Fibroblast of peridontal ligament (primary cell): ENCODE data around the gene MAD1L1.

Source experiments
- DNase-seq: peaks from one replicate; pipeline ENCODE4 v3.0.0-alpha.2; 2010; ENCODE audit errors: extremely low read depth

Gene MAD1L1

DNA sequence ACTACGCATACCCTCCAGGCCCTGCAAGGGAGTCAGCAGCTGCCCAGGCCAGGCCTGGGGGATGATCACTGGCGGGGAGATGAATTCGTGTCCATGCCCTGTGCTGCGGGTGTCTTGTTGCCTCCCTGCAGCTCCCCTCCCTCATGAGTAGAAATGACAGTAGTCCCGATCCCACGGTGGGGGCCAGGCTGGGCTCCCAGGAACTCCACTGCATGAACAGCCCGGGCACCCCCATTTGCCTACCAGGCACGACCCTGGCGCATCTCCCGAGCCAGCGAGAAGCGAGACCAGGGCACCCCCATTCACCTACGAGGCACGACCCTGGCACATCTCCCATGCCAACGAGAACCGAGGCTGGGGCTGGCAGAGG is 316.2 kb downstream of the MAD1L1 start:
- DNase-seq: no peak

DNA sequence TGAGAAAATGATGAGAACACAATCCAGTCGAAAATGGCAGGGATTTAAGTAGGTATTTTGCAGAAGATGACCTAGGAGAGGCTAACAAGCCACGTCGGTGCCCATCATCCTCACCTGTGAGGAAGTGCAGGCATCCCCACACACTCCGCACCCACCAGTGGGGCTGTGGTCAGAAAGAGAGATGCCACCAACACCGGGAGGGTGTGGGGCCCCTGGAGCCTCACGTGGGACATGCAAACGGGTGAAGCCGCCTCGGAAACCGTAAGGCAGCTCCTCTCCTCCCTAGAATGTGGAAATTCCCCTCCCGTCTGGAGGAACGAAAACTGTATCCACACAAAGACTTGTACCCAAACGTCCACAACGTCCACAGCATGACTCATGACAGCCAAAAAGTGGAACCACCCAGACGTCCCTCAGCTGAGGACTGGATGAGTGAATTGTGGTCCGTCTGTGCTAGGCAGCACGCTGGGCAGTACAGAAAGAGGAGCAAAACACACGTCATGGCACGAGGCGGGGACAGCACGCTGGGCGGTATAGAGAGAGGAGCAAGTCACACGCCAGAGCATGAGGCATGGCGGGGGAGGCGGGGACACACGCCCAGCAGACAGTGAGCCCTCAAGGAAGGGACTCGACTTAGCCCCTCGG is 316.7 kb downstream of the MAD1L1 start:
- no peak for DNase-seq

DNA sequence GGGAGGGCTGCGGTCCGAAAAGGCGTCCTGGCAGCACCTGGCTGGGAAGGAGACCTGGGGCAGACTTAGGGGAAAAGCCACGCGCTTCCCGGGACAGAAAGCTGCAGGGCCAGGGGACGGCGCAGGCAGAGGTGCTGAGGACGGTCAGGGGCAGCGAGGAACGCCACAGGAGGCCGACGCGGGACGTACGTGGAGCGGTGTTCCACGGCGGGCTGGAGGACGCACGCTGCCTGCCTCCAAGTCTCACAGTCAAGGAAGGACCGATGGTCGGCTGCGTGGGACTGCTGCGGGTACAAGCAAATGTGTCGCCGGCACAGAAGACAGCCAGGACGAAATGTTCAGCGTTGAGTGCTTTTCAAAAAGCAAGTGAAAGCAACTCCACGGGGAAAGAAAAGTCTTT is 317.4 kb downstream of the MAD1L1 start:
- no peak for DNase-seq

DNA sequence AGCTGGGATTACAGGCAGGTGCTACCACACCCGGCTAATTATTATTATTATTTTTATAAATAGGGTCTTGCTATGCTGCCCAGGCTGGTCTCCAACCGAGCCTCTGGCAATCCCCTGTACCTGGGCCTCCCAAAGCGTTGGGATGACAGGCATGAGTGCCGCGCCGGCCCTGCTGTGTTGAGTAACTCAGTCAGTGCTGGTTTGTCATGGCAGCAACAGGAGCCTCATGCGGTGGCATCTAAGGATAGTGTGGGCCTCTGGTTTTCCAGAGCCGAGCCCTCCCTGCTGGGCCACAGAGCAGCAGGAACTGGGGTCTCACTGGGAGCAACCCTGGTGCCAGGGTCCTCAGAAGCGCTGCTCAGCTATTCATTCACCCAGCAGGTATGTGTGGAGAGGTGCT is 318.0 kb downstream of the MAD1L1 start:
- DNase-seq: no peak

DNA sequence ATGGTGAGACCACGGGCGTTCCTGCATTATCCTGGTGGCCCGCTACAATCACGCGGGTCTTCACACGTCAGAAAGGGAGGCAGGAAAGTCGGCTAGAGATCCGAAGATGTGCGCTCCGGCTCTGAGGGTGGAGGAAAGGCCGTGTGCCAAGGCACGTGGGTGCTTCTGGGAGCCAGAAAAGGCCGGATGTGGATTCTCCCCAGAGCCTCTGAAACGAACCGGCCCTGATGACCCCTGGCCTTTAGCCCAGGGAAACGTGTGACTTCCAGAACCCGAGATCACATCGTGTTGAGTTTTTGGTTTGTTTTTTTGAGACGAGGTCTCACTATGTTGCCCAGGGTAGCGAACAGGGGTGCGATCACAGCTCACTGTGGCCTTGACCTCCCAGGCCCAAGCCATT is 318.4 kb downstream of the MAD1L1 start:
- no peak for DNase-seq

DNA sequence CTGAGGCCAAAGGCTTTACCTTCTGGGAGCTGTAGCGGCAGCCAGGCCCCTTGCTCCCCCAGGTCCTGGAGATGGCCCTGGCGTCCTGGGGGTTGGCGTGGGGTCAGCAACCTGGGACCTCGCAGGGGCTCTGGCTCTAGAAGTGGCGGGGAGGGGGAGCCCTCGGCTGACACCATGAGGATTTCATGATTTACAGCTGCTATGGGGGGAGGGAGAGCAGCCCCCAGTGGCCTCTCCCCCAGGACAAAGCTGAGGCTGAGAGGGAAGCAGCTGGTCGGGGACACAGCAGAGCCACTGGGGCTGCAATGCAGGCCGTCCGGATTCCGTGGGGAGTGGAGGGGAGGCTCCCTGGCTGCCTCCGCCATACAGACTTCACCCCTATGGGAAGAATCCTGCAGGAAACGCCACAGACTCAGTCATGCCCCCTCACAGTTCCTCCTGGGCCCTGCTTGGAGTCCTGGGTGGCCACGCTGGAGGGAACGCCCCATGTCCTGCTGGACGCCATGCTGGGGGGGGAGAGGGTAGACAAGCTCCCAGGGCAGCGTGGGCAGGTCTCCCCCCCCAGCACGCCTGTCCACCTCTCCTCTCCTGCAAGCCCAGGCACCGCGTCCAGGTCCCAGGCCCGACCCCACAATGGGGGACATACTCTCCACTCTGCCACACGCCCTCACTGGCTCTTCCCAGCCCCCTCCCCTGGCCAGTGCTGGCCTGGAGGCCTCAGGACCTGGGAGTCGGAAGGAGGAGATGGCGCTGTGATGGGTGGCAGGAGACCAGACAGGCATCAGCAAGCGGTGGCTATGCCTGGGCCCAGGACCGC is 319.1 kb downstream of the MAD1L1 start:
- no peak for DNase-seq

DNA sequence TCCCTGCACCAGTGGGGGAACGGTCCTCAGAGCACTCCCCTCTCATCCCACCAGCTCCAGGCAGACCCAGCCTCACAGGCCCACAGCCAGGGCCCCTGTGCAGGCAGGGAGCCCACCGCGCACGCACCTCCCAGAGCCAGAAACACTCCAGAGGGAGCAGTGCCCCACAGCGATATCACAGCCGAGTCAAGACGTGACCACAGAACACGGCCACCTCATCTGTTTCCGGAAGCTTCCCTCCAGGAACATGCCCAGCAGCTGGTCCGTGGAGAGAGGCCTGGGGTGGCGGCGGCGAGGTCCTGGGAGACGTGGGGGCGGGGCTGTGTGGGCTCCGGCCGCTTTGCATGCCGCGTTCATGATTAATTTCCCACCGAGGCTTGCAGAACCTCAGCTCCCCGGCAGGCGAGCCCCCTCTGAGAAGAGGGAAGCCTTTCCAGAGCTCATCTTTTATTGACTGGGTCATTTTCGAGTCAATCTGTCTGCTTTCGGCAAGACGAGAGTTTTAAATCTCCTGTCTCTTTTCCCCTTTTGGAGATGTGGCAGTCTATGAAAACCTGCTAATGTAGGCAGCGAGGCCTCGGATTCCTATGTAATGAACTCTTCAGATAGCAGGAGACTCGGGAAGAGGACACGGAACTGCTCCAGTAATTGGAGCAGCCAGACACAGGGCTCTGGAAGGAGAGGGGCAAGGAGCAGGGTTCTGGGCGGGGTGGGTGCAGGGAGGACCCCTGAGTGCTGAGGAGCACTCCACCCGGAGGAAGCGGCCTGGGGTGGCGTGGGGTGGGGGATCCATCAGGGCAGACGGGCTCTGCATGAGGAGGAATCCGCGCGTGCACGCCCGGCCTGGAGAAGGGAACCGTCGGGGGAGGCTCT is 319.9 kb downstream of the MAD1L1 start:
- peak; percentile 73 for DNase-seq

DNA sequence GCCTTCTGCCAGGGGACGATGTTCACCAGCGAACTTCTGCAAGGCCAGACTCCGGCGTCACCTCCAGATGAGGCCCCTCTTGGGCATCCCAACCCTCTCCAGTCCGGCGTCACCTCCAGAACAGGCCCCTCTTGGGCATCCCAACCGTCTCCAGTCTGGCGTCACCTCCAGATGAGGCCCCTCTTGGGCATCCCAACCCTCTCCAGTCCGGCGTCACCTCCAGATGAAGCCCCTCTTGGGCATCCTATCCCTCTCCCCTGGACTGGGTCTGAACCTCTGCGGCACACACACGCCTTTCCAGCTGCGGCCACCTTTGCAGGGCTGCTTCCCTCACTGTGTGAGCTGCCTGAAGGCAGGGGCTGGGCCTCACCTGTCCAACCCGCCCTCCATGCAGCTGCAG is 321.2 kb downstream of the MAD1L1 start:
- DNase-seq: no peak

DNA sequence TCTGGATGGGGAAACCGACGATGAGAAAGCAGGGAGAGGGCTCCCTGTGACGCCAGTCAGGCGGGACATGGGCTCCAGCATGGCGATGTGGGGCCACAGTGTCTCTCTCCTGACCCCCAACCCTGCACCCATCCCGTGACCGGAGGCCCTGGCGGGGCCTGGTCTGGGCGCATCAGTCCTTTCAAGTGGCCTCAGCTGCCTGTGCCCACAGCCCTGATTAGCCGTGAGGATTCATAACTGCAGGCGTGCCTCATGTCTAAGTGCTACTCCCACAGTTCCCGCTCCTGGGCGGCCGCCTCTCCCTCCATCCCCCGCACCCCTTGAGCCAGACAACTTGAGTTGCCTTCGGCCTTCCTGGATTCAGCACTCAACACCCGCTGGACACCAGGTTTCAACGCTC is 321.9 kb downstream of the MAD1L1 start:
- no peak for DNase-seq

DNA sequence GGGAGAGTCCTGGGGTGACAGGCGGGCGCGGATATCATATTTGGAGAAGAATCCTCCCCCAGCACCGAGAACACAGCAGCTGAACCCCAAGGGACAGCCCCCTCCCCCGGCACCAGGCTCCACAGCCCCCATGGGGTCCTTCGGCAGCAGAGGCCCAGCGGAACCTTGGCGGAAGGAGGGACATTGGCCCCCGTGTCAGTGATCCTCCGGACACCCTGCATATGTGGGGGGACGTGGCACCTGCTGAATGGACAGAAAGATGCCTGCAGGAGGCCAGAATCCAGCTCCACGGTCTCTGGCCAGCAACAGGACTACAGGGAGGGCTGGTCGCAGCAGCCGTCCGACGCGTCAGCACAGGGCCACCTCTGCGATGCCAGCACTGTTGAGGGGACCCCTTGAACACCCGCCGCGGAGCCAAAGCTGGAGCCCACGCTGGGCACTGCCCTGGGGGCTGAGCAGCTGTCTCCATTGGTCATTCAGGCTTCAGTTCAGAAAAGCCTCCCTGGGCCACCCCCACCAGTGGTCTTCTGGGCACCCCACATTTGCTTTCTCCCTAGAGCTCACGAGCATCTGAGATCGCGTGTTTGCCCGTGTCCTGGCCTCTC is 322.6 kb downstream of the MAD1L1 start:
- DNase-seq: no peak

DNA sequence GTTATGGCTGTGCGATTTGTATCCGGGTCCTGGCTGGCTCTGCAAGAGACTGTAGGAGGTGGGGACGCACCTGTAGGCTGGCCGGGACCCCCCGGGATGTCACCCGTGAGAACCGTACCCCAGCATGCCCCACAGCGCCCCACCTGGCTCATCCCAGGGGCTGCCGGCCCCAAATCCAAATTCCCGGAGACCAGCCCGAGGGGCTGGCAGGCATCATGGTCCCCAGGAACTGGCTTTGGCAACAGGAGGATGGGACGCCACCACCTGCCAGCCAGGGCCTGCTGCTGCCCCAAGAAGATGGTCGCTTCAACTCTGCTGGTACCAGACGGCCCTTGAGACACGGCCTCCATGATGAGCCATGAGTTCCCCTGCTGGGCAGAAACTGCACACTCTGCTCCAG is 323.3 kb downstream of the MAD1L1 start:
- no peak for DNase-seq

DNA sequence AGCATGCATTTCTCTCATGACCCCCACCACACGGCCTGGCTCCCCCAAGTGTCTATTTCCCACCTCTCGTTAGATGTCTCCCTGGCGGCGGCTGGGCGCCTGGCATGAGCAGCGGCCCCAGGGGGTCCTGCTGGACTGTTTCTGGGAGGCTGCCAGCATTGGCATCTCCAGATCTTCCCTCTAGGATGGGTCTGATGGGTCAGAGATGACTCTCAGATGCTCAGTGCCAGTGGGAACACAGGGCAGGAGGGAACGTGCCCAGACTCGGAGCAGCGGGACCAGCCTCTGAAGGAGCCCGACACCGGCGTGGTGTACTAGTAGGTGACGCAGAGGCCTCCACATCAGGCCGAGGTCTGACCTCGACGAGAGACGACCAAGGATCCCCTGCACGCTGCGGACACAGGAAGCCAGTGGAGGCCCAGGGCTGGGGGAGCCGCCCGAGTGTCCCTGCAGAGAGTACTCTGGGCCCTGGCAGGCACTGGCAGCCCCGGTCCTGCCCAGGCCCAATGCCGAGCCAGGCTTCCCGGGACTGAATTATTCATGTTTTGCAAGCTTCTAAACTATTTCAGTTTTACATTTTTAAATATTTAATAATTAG is 323.8 kb downstream of the MAD1L1 start:
- no peak for DNase-seq

DNA sequence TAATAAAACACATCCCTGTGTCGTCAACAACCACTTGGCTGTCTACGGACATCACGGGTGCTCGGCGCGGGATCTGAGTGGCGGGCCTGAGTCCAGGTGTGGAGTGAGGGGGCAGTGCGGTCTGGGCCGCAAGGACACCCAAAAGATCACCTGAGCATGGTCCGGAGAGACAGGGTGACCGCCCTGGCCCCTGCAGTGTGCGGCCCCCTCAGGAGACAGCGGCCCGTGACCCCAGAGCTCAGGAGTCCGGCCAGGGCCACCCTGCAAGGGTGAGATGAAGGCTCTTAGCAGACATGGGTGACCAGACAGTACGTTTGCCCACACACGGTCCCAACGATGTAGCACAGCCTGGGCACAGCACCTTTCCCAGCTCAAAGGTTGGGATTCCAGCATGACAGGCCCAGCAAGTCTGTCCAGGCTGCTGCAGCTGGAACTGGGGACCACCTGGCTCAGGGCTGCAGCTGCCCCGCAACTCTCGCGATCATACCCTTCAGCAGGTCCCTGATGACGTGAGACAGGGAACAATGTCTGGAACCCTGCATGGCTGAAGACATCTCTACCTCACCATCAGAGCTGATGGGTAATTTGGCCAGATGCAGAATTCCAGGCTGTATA is 324.9 kb downstream of the MAD1L1 start:
- DNase-seq: no peak

DNA sequence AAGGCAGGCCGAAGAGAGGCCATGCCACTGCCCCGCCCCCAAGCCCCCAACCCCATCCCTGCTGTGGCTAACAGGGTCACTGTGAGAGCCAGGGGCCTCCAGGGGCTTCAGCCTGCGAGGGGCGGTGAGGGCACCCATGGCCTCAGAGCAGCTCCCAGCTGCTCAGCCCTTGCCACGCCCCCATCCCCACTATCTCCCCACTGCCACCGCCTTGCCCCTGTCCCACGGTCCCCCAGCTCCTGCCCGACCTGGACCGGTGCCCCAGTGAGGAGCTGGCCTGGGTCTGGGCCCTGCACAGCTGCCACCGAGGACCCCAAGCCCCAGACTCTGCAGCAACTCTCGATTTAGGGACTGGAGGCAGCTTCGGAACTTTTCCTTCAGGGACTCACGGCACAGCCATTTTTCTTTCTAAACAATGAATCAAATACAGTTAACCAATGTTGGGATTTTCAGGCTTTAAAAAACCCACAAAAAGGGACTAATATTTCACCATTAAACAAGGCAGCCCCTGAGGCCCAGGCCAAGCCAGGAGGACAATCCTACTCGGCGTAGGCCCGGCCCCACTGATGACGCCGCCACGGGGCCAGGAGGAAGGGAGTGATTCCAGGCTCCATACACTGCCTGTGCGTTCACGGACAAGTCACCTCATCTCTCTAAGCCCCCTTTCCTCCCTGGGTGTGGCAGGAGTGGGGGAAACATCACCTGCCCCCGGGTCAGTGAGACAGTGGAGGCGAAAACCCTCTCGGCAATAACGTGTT is 325.6 kb downstream of the MAD1L1 start:
- no peak for DNase-seq

DNA sequence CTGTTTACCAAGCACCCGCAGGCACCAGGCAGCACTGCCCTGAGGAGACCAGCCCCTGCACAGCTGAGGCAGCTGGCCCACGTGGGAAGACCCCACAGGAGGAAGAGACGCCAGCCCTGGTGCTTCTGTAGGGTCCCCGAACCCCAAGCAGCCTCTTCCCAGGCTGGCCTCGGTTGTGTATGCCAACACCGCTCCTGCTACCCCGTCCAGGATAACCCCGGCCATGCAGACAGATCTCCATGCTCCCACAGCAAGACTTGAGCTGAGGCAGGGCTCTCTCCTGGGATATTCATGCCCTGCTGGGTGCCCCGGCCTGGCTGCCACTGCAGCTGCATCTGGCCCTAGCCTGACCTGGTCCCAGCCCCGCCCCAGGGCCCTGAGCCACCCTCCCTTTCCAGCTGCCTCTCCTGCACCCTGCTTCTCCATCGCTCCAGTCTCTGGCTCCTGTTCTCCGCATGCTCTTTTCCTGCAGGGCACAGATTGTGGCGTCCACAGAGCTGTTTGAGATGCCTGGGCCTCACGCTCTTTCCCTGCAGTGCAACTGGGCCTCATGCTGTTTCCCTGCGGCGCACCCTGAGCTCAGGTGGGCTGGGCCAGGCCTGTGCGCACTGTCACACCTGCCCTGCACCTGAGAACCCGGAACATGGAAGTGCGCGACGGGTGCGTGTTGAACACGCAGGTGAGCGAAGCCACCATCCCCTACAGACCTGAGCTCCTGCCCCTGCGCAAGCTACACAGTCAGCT is 326.5 kb downstream of the MAD1L1 start:
- DNase-seq: no peak

DNA sequence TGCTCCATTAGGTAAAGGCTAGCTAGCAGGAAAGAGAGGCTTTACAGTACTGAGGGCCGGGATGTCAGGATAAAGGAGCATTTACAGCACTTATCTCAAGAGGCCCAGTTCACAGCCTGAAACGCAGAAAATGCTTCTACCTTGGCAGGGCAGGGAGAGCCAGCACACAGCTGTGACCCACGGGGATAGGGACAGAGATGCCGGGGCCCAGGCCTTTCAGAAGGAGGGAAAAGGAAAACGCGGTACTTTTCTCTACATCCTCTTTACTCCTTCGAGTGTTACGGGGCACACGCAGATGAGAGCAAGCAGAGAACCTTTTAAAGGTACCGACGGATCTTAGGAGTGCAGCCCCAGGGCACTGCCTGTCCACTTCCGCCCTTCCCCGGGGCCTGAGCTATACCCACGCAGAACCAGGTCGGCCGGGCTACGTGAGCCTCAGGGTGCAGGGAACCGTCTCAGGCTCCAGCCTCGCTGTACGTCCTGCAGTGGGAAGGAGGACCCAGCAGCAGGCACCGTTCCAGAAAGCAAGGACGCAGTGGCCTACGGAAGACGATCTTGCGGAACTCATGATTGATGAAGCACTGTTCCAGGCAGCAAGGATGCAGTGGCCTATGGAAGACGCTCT is 330.4 kb downstream of the MAD1L1 start:
- DNase-seq: no peak

DNA sequence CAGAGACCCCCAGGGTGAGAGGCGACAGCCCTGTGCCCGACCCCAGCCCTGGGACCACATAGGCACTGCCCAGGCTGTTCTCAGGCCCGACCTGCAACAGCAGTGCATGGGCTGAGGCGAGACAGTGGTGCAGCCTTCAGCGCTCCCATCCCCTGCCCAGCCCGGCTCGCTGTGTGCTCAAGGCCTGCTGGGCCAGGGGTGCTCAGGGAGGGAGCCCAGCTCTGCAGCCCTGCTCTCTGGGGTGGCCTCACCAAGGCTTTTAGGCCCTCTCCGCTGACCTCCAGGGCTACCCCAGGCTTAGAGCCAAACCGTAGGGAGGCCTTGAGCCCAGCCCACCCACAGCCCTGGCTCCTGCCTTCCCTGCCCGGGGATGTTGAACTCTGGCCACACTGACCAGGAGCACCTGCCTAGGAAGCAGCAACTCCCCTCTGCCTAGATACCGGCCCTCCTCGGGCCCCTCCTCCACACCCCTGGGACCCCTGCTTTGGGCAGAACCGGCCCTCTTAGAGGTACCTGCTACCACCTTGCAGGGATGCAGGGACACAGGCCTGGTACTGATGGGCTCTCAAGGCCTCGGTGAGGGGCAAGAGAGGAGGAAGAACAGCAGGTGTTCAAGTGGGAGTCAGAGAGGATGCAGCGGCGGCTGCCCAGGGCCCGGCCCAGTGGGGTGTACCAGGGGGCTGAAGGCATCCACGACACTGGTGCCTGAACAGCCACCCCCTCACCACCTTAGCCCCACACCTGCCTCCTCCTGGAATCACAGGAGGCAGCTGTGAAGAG is 331.1 kb downstream of the MAD1L1 start:
- DNase-seq: no peak

DNA sequence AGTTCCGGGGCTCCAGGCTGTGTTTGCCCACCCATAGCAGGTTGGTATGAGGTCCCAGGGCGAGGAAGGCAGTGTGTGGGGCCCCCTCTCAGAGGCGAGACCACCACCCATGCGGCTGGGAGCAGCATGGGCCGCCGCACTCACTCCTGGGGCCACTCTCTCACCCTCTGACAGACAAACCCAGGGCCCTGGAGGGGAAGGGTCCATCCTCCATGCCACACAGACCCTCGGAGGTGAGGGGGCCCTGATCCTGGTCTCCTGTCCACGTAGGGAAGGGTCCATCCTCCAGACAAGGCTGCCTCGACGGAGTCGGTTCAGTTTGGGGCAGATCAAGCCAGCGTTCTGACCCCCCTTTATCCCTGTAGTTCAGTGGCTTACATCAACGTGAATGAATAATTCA is 331.9 kb downstream of the MAD1L1 start:
- no peak for DNase-seq
